Activated naive CD4-positive, alpha-beta T cell treated with Interleukin-2 at 50 U/mL for 16 hours (primary cell): ENCODE data around the gene CGGBP1.
"Not testable (repeated sequence)": the region's sequence is repeated elsewhere in the genome, so short reads cannot be mapped to it uniquely, and the experiment has no call there.

Experiments
- DNase-seq: peaks from one replicate; pipeline ENCODE4 v3.0.0-alpha.2; 2020

Gene CGGBP1

GRCh38 chr3:88033808-88034207, 25.0 kb downstream of the CGGBP1 start:
- DNase-seq, result no peak

GRCh38 chr3:88033079-88033478, 25.7 kb downstream of the CGGBP1 start:
- DNase-seq, result no peak

DNA sequence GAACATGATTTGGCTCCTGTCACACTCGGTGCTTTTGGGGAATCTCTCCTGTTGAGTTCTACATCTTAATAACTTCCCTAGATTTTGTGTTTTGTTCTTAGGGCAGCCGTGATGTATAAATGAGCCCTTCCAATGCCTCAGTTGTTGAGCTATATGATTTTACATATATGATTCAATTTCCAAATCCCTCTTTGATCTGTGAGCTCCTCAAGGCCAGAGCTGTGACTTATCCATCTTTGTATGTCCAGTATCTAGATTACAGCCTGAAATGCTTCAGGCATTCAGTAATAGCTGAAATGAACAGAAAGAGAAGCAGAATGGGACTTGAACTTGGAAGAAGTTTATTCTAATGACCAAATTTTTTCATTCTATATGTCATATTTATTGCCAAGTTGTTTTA, 26.6 kb downstream of the CGGBP1 start:
- no peak for DNase-seq

DNA sequence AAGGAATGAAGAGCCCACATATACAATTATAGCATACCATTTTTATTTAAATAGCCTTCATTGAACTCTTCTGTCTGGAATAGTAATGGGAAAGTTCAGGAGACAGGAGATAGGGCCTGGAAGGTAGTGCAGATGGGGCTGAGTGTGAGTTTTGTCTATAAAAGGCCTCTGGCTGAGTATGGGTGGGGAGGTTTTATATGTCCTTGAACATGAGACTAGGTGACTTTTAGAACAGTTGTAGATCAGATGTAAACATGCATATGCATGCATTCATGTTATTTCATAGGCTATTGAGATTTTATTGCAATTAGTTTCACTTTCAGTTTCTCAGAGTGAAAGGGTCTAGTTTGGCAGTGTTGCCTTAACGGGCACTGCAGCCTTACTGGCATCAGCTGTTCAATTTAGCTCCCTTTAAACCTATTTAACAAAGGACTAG, 27.1 kb downstream of the CGGBP1 start:
- peak; percentile 7 for DNase-seq

DNA sequence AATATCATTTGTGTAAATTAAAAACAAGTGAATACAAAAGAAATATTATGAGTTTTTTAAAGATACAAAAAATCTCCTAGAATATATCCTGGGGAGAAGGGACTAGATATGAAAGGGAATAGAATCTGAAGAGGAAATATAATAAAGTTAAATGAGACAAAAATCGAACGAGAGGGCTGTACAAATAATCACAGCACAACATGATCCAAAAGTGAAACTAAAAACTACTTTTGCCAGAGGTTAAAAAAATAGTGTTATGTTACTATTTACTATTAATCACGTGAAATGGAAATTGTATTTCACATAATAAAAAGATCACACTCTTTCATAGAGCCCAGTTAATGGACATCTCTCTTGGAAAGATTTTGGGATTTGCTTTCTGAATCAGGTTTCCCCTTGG, 28.6 kb downstream of the CGGBP1 start:
- no peak for DNase-seq

DNA sequence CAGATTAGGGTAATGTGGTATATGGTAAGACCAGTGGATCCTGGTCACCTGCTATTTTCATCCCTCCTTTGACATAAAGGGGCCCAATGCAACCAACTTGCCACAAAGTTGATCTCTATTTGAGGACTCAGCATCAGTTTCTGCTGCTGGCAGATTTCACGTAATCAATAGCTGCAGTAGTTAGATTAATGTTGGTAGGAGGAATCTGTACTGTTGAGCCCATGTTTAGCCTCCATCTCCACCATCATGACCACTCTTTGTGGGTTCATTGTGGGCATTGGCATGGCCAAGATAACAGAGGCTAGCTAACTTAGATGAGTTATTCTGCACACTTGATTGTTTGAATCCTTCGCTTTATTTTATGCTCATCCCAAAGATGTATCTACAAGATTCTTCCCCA, 29.9 kb downstream of the CGGBP1 start:
- DNase-seq, result no peak

GRCh38 chr3:88025001-88025552, 33.7 kb downstream of the CGGBP1 start:
- DNase-seq, result no peak

DNA sequence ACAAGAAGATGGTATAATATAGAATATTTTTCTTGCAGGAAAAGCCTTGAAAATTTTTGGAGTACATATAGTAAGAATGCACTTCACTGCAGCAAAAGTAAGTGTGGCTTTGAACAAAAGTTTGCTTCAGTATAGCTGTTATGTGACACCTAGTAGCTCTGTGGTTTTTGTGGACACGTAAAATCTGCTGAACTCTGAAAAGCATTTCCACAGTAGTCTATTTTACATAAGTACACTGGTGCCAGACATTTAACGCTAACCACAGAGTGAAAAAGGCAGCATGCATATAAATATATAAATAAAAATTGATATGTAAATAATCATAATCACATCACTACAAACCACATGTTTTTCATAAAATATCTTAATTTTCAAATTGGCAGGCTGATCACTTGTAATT, 39.8 kb downstream of the CGGBP1 start:
- DNase-seq, result no peak

- DNase-seq, result not testable (repeated sequence)
Observed at GRCh38 chr3:88015656-88016055, 43.1 kb downstream of the CGGBP1 start.

DNA sequence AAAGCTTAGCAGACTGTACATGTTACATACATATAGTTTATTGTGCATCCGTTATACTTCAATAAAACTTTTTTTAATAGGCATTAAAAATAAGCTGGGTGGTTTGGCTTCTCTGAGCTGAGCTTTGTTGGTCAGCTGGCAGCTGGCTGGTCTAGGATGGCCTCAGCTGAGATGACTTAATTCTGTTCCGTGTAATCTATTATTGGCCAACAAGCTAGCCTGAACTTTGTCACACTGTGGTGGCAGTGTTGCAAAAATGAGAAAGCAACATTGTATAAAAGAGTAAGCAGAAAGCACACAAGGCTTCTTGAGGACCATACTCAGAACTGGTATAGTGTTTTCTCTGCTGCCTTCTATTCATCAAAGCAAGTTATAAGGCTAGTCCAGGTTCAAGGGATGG, 45.2 kb downstream of the CGGBP1 start:
- no peak for DNase-seq

DNA sequence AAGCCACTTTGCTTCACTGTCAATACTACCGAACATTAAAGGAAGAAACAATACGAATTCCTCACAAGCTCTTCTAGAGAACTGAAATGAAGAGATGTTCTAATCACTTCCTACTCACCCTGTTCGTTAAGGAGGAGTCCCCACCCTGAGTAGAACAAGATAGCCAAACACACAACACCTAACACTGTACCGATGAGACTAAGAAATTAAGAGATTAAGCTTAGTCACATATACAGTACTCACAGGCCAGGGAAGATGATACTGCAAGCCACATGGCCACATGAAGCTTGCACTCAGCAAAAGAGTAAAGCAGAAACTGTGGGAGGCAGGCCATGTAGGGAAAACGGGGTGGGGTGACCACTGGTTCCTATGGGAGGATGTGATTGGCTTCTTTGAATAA, 48.0 kb downstream of the CGGBP1 start:
- DNase-seq, result no peak

DNA sequence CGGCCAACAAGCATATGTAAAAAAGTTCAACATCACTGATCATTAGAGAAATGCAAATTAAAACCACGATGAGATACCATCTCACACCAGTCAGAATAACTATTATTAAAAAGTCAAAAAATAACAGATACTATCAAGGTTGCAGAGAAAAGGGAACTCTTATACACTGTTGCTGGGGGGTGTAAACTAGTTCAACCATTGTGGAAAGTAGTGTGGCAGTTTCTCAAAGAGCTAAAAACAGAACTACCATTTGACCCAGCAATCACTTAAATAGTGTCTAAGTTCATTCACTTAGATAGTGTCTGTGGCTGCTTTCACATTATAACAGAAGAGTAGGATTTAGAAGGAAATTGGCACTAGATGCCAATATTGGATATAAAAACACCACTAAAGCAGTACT, 49.7 kb downstream of the CGGBP1 start:
- no peak for DNase-seq

- no peak for DNase-seq
Observed at GRCh38 chr3:88005066-88005465, 53.7 kb downstream of the CGGBP1 start.

- no peak for DNase-seq
Observed at GRCh38 chr3:88003115-88003755, 55.6 kb downstream of the CGGBP1 start.

- DNase-seq, result no peak
Observed at GRCh38 chr3:88002448-88002847, 56.4 kb downstream of the CGGBP1 start.
